H9 (cell line): ENCODE measurements around the gene CYTH4. TPM values are rescaled to one million over a fixed set of nuclear protein-coding genes. Genes with fewer than 3 reads are reported as not detected.

Experiments
- DNase-seq: peaks from one replicate; pipeline ENCODE4 v3.0.0-alpha.2; 2017
- H2AFZ ChIP-seq: one replicate; pipeline ENCODE4 v1.6.1; 2013; ENCODE audit warnings: mild to moderate bottlenecking, low read length, control low read depth, moderate library complexity
- H2AK5ac ChIP-seq: 2 replicates; pipeline ENCODE4 v1.6.1; 2013; ENCODE audit warnings: low read length, control low read depth, mixed read lengths; ENCODE audit not compliant: insufficient read length
- H2BK120ac ChIP-seq: one replicate; pipeline ENCODE4 v1.6.1; 2013; ENCODE audit warnings: low read depth, mild to moderate bottlenecking, low read length, control low read depth, inconsistent platforms; ENCODE audit not compliant: poor library complexity, severe bottlenecking
- H2BK12ac ChIP-seq: 2 replicates; pipeline ENCODE4 v1.6.1; 2013; ENCODE audit warnings: low read length, control low read depth, mixed read lengths, low read depth; ENCODE audit not compliant: insufficient read length
- H2BK15ac ChIP-seq: 2 replicates; pipeline ENCODE4 v1.6.1; 2013; ENCODE audit warnings: low read depth, low read length, control low read depth
- H2BK20ac ChIP-seq: one replicate; pipeline ENCODE4 v1.6.1; 2013; ENCODE audit warnings: low read depth, mild to moderate bottlenecking, low read length, control low read depth, inconsistent platforms; ENCODE audit not compliant: poor library complexity, severe bottlenecking
- H2BK5ac ChIP-seq: 2 replicates; pipeline ENCODE4 v1.6.1; 2013; ENCODE audit warnings: low read length, control low read depth, mixed read lengths; ENCODE audit not compliant: insufficient read length
- H3K14ac ChIP-seq: 2 replicates; pipeline ENCODE4 v1.6.1; 2013; ENCODE audit warnings: low read length, control low read depth; ENCODE audit not compliant: insufficient read depth
- H3K18ac ChIP-seq: 2 replicates; pipeline ENCODE4 v1.6.1; 2013; ENCODE audit warnings: low read depth, mild to moderate bottlenecking, mixed read lengths, low read length, control low read depth; ENCODE audit not compliant: insufficient read length
- H3K23ac ChIP-seq: 2 replicates; pipeline ENCODE4 v1.6.1; 2013; ENCODE audit warnings: low read length, control low read depth, mixed read lengths, low read depth; ENCODE audit not compliant: insufficient read length
- H3K23me2 ChIP-seq: 2 replicates; pipeline ENCODE4 v1.6.1; 2013; ENCODE audit warnings: low read depth, mild to moderate bottlenecking, mixed read lengths, low read length, control low read depth; ENCODE audit not compliant: insufficient read length, poor library complexity, severe bottlenecking
- H3K27ac ChIP-seq: 2 replicates; pipeline ENCODE4 v1.5.1; 2013; ENCODE audit warnings: low read length, control low read depth, mixed read lengths, low read depth; ENCODE audit not compliant: insufficient read length
- H3K27me3 ChIP-seq: 2 replicates; pipeline ENCODE4 v1.6.1; 2013; ENCODE audit warnings: low read length, control low read depth, inconsistent platforms; ENCODE audit not compliant: insufficient read depth
- H3K4ac ChIP-seq: 2 replicates; pipeline ENCODE4 v1.6.1; 2013; ENCODE audit warnings: low read depth, mild to moderate bottlenecking, control low read depth, inconsistent platforms, low read length, moderate library complexity
- H3K4me1 ChIP-seq: 2 replicates; pipeline ENCODE4 v1.6.1; 2013; ENCODE audit warnings: low read length, control low read depth, inconsistent platforms; ENCODE audit not compliant: insufficient read depth
- H3K4me2 ChIP-seq: 2 replicates; pipeline ENCODE4 v1.6.1; 2013; ENCODE audit warnings: low read length, control low read depth, mixed read lengths; ENCODE audit not compliant: insufficient read length, insufficient read depth
- H3K56ac ChIP-seq: 2 replicates; pipeline ENCODE4 v1.6.1; 2013; ENCODE audit warnings: low read depth, mild to moderate bottlenecking, mixed read lengths, low read length, control low read depth; ENCODE audit not compliant: insufficient read length
- H3K79me1 ChIP-seq: 2 replicates; pipeline ENCODE4 v1.6.1; 2013; ENCODE audit warnings: low read depth, mild to moderate bottlenecking, moderate library complexity, low read length, control low read depth, inconsistent platforms; ENCODE audit not compliant: insufficient read depth, poor library complexity, severe bottlenecking
- H3K79me2 ChIP-seq: 2 replicates; pipeline ENCODE4 v1.6.1; 2013; ENCODE audit warnings: low read length, control low read depth, inconsistent platforms; ENCODE audit not compliant: insufficient read depth
- H3K9ac ChIP-seq: 2 replicates; pipeline ENCODE4 v1.6.1; 2013; ENCODE audit warnings: low read length, control low read depth, mixed read lengths; ENCODE audit not compliant: insufficient read length; ENCODE audit errors: extremely low read depth
- H3K9me3 ChIP-seq: one replicate; pipeline ENCODE4 v1.6.1; 2013; ENCODE audit warnings: low read depth, low read length, inconsistent platforms; ENCODE audit not compliant: control insufficient read depth
- H3T11ph ChIP-seq: one replicate; pipeline ENCODE4 v1.6.1; 2013; ENCODE audit warnings: mild to moderate bottlenecking, low read length, control low read depth, inconsistent platforms
- H4K20me1 ChIP-seq: one replicate; pipeline ENCODE4 v1.6.1; 2013; ENCODE audit not compliant: control insufficient read depth, insufficient read length, insufficient read depth
- H4K5ac ChIP-seq: 2 replicates; pipeline ENCODE4 v1.6.1; 2013; ENCODE audit warnings: low read depth, mild to moderate bottlenecking, mixed read lengths, low read length, control low read depth; ENCODE audit not compliant: insufficient read length
- H4K8ac ChIP-seq: replicated peaks from 2 replicates; pipeline ENCODE4 v1.6.1; 2013; ENCODE audit warnings: low read length, control low read depth, mixed read lengths, low read depth; ENCODE audit not compliant: insufficient read length
- H4K91ac ChIP-seq: 2 replicates; pipeline ENCODE4 v1.6.1; 2013; ENCODE audit warnings: low read depth, mild to moderate bottlenecking, moderate library complexity, mixed read lengths, low read length, control low read depth; ENCODE audit not compliant: insufficient read length
- H3K27ac Mint-ChIP-seq, 3 experiments: 2 replicates in 2 of 3; 3 replicates in 1 of 3; pipeline ENCODE4 v1.8.0; 2020 to 2021; ENCODE audit warnings: mixed read lengths in 3 of 3, mild to moderate bottlenecking in 1 of 3, moderate library complexity in 1 of 3
- H3K27me3 Mint-ChIP-seq: 2 replicates; pipeline ENCODE4 v1.8.0; 2021; ENCODE audit warnings: low read depth, mild to moderate bottlenecking, moderate library complexity, mixed read lengths
- H3K36me3 Mint-ChIP-seq, 3 experiments: 2 replicates in 2 of 3; 3 replicates in 1 of 3; pipeline ENCODE4 v1.8.0; 2020 to 2021; ENCODE audit warnings: low read depth in 3 of 3, mixed read lengths in 3 of 3; ENCODE audit not compliant: insufficient read depth in 1 of 3
- H3K4me1 Mint-ChIP-seq, 2 experiments: 2 replicates each; pipeline ENCODE4 v1.8.0; 2020; ENCODE audit warnings: mixed read lengths in 2 of 2
- H3K4me3 Mint-ChIP-seq, 2 experiments: 2 replicates in 1 of 2; 3 replicates in 1 of 2; pipeline ENCODE4 v1.8.0; 2020 to 2021; ENCODE audit warnings: mild to moderate bottlenecking in 2 of 2, mixed read lengths in 2 of 2, moderate library complexity in 1 of 2
- H3K9me3 Mint-ChIP-seq, 2 experiments: 2 replicates in 1 of 2; 3 replicates in 1 of 2; pipeline ENCODE4 v1.8.0; 2020; ENCODE audit warnings: mild to moderate bottlenecking in 2 of 2, mixed read lengths in 2 of 2, moderate library complexity in 1 of 2
- WGBS: extraction: QIAGEN DNeasy Blood & Tissue Kit; methylation state at CpG from one replicate; pipeline ENCODE4 v1.1.7; 2013; ENCODE audit warnings: missing lambda C conversion rate, low lambda C conversion rate, mixed read lengths; ENCODE audit not compliant: insufficient read length; ENCODE audit errors: extremely low coverage; 5-methylcytosine and 5-hydroxymethylcytosine counted together
- total RNA-seq: library from RNA; stranded (reverse); gene quantifications from 2 replicates; pipeline ENCODE4 v1.2.1, GENCODE V29; 2021
- TF ChIP-seq, protein P1 (sequence below): fragments of 200-600 bp; sonication (generic); conservative IDR thresholded peaks from 3 replicates; pipeline ENCODE4 v1.8.0; 2021; ENCODE audit warnings: antibody characterized with exemption, mild to moderate bottlenecking

The CYTH4 gene
- total RNA-seq, 1 experiment from 2014 or later, result not detected

DNA sequence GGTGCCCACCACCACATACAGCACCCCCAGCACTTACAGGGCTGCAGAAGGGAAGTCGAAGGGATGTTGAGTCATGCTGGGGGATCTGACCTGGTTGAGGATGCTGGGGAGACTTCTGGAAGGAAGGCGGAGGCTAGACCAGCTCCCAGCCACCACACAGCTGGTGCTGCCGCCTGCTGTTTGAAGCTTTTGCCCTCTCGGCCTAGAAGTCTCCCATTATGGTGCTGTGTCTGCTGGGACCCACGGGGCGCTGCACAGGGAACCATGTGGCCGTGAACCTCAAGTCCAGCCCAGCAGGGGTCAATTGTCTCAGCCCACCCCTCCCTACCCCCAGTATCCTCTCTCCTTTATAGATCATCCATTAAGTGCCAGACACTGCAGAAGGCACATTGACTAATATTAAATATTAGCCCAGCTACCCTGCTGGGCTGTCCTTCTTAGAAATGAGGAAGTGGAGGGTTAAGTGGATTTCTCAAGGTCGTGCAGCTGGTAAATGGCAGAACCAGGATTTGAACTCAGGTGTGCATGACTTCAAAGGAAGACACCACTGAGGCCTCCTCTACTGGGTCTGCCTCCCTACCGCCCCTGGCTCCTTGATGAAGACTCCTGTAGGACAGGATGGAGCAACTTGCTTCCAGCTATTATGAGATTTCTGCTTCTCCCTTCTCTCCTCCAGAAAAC, 49.7 kb downstream of the CYTH4 start:
- Histone ChIP-seq H2BK12ac (no peak overlapping the region), H4K8ac (no peak overlapping the region), H2AFZ (no peak overlapping the region), H3K9me3 (no peaks in the 10 kb centered on the region), H4K20me1 (no peaks in the 10 kb centered on the region), H3K4ac (no peak overlapping the region), H3K9ac (no peak overlapping the region), H3K18ac (no peak overlapping the region), H2BK15ac (0 out of 2 replicates have a peak overlapping the region, but pooled peaks have one; percentile 55), H3T11ph (no peak overlapping the region), H4K5ac (no peak overlapping the region), H2BK5ac (no peak overlapping the region), H2BK20ac (no peak overlapping the region), H3K27me3 (peaks cover 3% of the 10 kb centered on the region; the same call in 1 of the 2 replicates), H2AK5ac (no peak overlapping the region), H3K79me1 (no peaks in the 10 kb centered on the region), H3K4me2 (no peak overlapping the region), H3K79me2 (no peaks in the 10 kb centered on the region), H3K4me1 (no peaks in the 10 kb centered on the region), H3K23me2 (peaks cover 10% of the 10 kb centered on the region), H4K91ac (no peak overlapping the region), H3K23ac (no peak overlapping the region), H3K27ac (no peak overlapping the region), H2BK120ac (no peak overlapping the region), H3K56ac (no peak overlapping the region), H3K14ac (no peak overlapping the region)
- H3K4me1 Mint-ChIP-seq, result peaks cover 31 to 67% of the 10 kb centered on the region in 2 experiments
- no peak overlapping the region for H3K27ac Mint-ChIP-seq
- H3K4me3 Mint-ChIP-seq, result no peak overlapping the region
- no CpG with 5 or more reads among the region's 9 CpGs for WGBS
- peaks cover 0 to 2% of the 10 kb centered on the region in 2 experiments; a peak in 3 of 5 replicates for H3K9me3 Mint-ChIP-seq
- no peaks in the 10 kb centered on the region for H3K36me3 Mint-ChIP-seq
- TF ChIP-seq, protein P1, sequence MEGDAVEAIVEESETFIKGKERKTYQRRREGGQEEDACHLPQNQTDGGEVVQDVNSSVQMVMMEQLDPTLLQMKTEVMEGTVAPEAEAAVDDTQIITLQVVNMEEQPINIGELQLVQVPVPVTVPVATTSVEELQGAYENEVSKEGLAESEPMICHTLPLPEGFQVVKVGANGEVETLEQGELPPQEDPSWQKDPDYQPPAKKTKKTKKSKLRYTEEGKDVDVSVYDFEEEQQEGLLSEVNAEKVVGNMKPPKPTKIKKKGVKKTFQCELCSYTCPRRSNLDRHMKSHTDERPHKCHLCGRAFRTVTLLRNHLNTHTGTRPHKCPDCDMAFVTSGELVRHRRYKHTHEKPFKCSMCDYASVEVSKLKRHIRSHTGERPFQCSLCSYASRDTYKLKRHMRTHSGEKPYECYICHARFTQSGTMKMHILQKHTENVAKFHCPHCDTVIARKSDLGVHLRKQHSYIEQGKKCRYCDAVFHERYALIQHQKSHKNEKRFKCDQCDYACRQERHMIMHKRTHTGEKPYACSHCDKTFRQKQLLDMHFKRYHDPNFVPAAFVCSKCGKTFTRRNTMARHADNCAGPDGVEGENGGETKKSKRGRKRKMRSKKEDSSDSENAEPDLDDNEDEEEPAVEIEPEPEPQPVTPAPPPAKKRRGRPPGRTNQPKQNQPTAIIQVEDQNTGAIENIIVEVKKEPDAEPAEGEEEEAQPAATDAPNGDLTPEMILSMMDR, result no peak
- peaks cover 83% of the 10 kb centered on the region for H3K27me3 Mint-ChIP-seq
- no peak for DNase-seq
